C4-2B (cell line): ENCODE results near the gene PARL.

Source experiments
- CTCF ChIP-seq: fragments of 450-650 bp; conservative IDR thresholded peaks from 2 replicates; pipeline ENCODE4 v1.5.1; 2017; ENCODE audit warnings: mild to moderate bottlenecking
- ZFX ChIP-seq: fragments of 450-650 bp; IDR thresholded peaks from 2 replicates; pipeline ENCODE4 v1.6.1; 2017

DNA sequence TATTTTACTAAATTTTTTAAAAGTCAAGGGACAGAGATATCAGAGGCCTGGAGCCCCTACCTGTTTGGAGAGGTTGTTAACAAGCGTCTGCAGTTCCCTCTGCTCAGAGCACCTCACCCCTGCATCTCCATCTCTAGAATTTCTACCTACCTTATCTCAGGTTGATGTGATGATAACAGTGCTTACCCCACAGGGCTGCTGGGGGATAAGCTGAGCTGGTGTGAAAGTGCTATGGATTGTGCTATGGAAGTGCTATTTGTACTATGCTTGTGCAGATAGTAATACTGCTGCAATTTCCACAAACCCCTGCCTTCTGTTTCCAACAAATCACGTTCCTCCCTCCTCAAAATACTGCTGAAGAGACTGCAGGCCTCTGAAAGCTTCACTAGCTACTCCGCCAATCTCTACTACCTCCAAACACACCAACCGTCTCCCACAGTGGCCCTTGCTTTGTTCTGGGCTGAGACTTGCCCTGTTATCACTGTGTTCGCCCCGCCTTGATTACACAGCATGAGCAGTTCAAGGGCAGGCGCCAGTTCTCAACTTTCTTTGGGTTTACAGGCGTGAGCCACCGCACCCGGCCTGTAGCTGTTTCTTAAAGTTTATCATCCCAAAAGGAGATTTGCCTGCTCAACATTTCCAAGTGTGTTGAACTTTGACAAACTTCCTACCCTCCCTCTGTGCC lies 28.4 kb upstream of the PARL start:
- TF ChIP-seq CTCF (no peak), ZFX (no peak)
